Measurements from ENCODE around the gene IGBP1. TPM values are rescaled to one million over a fixed set of nuclear protein-coding genes. Genes with fewer than 3 reads are reported as not detected.
"Not testable (repeated sequence)": the region's sequence is repeated elsewhere in the genome, so short reads cannot be mapped to it uniquely, and the experiment has no call there.

The IGBP1 gene
- total RNA-seq, 6 experiments from 2014 or later, result 10.0 to 15.4 (median 11.4) TPM

DNA sequence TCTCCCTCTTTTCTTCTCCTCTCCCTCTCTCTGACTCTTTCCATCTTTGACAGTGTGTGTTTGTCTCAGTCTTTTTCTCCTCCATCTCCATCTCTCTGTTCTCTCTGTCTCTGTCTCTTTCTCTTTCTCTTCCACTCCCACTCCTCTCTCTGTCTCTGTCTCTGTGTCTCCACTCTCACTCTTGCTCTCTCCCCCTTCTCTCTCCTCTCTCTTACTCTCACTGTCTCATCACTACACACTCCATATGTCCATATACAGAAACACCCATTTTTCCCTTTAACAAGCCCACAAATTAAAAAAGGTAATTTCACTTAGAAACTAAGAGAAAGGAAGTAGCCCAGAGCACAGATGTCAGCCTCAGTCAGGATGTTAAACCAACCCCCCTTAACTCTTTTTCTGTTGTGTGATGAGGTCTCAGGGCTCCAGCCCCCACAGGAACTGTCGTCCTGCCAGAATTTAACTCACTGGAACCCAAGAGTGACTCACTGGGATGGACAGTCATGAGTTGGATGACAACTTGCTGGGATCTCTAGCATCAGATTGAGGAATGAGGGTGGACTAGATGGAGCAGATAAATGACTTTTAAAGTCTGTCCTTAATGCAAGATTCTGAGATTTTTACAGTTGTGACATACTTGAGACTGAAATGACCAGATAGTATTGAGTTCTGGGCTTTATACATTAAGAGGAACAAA is 43.5 kb upstream of the IGBP1 start:
- Histone ChIP-seq H3K9me3 (no peaks in the 10 kb centered on the region), H3K4me3 (no peak overlapping the region), H3K27ac (no peak overlapping the region), H3K36me3 (no peaks in the 10 kb centered on the region), H3K27me3 (no peaks in the 10 kb centered on the region), H3K4me1 (no peaks in the 10 kb centered on the region)
- intact Hi-C loops (cut with DNase I), result loop anchor here (10.0 kb wide), 1 partner anchor 55 kb away; no protein-coding TSS in a partner anchor
- WGBS (ENCODE audit: insufficient coverage, low coverage, low lambda C conversion rate, missing lambda C conversion rate), result 0% methylated on average over 1 of the region's 1 CpG
- ATAC-seq, result peak in 1 of 4 donors; percentile 14
- DNase-seq, result no peak
- TF ChIP-seq POLR2A (IDR thresholded peaks at IDR 0.05) (no peak), CTCF (IDR thresholded peaks at IDR 0.05) (no peak)

DNA sequence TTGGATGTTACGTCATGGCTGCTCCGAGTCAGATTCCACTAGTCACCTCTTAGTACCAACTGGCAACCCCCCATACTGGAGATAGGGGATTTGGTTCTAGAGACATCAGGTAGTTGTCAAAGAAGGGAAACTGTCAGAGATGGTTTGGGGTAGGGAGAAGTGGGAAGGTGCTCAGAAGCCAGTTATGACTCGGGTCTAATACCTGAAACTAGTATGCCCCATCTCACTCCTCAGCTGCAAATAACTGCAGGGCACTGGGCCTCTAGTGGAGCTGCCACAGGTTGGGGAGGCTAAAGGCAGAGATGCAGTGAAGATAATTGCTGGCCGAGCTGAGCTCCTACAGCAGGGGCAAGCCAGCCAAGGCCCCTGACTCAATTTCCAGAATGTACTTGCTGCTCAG is 41.0 kb upstream of the IGBP1 start:
- TF ChIP-seq POLR2A (IDR thresholded peaks at IDR 0.05), result no peak

GRCh38 chrX:70096052-70096451 is 37.2 kb upstream of the IGBP1 start:
- DNase-seq (no peak), ATAC-seq (peak in 3 of 4 donors; percentile 49 to 67 (median 56))
- TF ChIP-seq CTCF (IDR thresholded peaks at IDR 0.05) (peak in 2 of 4 donors; percentile 15 to 27), POLR2A (IDR thresholded peaks at IDR 0.05) (no peak)
- no peaks in the 10 kb centered on the region for H3K9me3 ChIP-seq
- intact Hi-C loops (cut with DNase I), result loop anchor here (10.0 kb wide), 1 partner anchor 61 kb away; no protein-coding TSS in a partner anchor
- no peaks in the 10 kb centered on the region for H3K36me3 ChIP-seq
- no peak overlapping the region for H3K27ac ChIP-seq
- H3K4me3 ChIP-seq, result no peak overlapping the region
- no peaks in the 10 kb centered on the region for H3K4me1 ChIP-seq
- WGBS (ENCODE audit: insufficient coverage, low coverage, low lambda C conversion rate, missing lambda C conversion rate), result 47% methylated on average over 2 of the region's 2 CpGs
- peaks cover 0 to 11% of the 10 kb centered on the region in 2 donors for H3K27me3 ChIP-seq

More for the DNA sequence above, 41.0 kb upstream of the IGBP1 start:
- H3K9me3 ChIP-seq, result no peaks in the 10 kb centered on the region
- no peaks in the 10 kb centered on the region for H3K27me3 ChIP-seq
- no peaks in the 10 kb centered on the region for H3K4me1 ChIP-seq
- intact Hi-C loops (cut with DNase I), result loop anchor here (10.0 kb wide), 1 partner anchor 57 kb away; no protein-coding TSS in a partner anchor
- DNase-seq (no peak), ATAC-seq (no peak)
- no peak overlapping the region for H3K27ac ChIP-seq
- no peak overlapping the region for H3K4me3 ChIP-seq
- WGBS (ENCODE audit: insufficient coverage, low coverage, low lambda C conversion rate, missing lambda C conversion rate), result 28% methylated on average over 2 of the region's 4 CpGs
- H3K36me3 ChIP-seq, result no peaks in the 10 kb centered on the region

DNA sequence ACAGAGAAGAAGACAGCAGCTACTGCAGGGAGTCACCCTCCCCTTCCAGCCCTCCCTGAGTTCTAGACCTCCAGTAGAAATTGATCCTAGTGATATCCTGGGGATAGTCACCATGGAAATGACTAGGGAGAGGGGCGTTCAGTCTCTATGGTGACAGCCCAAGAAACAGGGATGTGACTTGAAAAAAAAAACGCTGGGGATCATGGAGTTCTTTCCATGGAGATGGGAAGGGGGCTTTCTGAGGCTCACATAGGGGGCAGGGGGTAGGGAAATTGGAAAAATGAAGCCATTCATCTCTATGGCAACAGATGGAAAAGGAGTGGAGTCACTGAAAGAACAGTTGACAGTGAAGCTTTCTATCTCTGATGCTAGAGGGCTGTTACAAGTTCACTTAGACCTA is 28.0 kb upstream of the IGBP1 start:
- no peaks in the 10 kb centered on the region for H3K36me3 ChIP-seq
- no peak for ATAC-seq
- whole genome bisulfite sequencing (ENCODE audit: insufficient coverage, low coverage, low lambda C conversion rate, missing lambda C conversion rate), result 25% methylated on average over 2 of the region's 2 CpGs
- TF ChIP-seq POLR2A (IDR thresholded peaks at IDR 0.05) (no peak), CTCF (IDR thresholded peaks at IDR 0.05) (no peak)
- no peak overlapping the region for H3K27ac ChIP-seq
- no peaks in the 10 kb centered on the region for H3K9me3 ChIP-seq
- H3K4me1 ChIP-seq, result no peaks in the 10 kb centered on the region
- DNase-seq, result no peak
- H3K27me3 ChIP-seq, result no peaks in the 10 kb centered on the region
- H3K4me3 ChIP-seq, result no peak overlapping the region
- intact Hi-C loops (cut with DNase I), result no loop called here

- WGBS (ENCODE audit: insufficient coverage, low coverage, low lambda C conversion rate, missing lambda C conversion rate), result 71% methylated on average over 4 of the region's 4 CpGs
- H3K36me3 ChIP-seq; H3K9me3 ChIP-seq; intact Hi-C loops (cut with DNase I); H3K27ac ChIP-seq; H3K27me3 ChIP-seq; DNase-seq; H3K4me1 ChIP-seq; ATAC-seq; H3K4me3 ChIP-seq: not testable (repeated sequence)
These were observed 21.7 kb upstream of the IGBP1 start for GRCh38 chrX:70111436-70112026.

Data from right lobe of liver (tissue), 6 donors.